K562 (cell line): ENCODE results near the gene DYSF. TPM values are rescaled to one million over a fixed set of nuclear protein-coding genes. Genes with fewer than 3 reads are reported as not detected.

Source experiments
- ATAC-seq: fragments of 200-7000 bp; cut with Tn5 transposase; 3 replicates; pipeline ENCODE4 v1.9.1; 2020; ENCODE audit warnings: moderate library complexity
- BruUV-seq: library from RNA; stranded (reverse); fragments of 400-500 nt; replicated peaks from 2 replicates; lab custom pipeline; 2021; lab: Mats Ljungman, UMichigan
- CTCF ChIA-PET: fragments of 300-600 bp; formaldehyde crosslinking; extraction: SDS; loops from one replicate; lab custom pipeline; 2021; ENCODE audit warnings: low intra/inter-chr PET ratio; lab: Yijun Ruan, JAX
- POLR2A ChIA-PET: fragments of 300-600, 350-650 bp; sonication (Branson Sonifier 250); formaldehyde crosslinking; extraction: SDS; loops from one replicate; lab custom pipeline; 2021; ENCODE audit warnings: antibody characterized with exemption, inconsistent platforms; lab: Yijun Ruan, JAX
- DNase-seq, 4 experiments: peaks; one replicate each; pipeline versions ENCODE4 v3.0.0 to v3.0.0-alpha.2; 2011 to 2018; ENCODE audit warnings: low spot score in 3 of 4, mixed read lengths in 3 of 4; ENCODE audit errors: extremely low read depth in 1 of 4
- FAIRE-seq: peaks from 2 replicates; lab custom pipeline; 2011; peaks lifted over from hg19 to GRCh38; lab: Jason Lieb, UNC
- H2AFZ ChIP-seq: 2 replicates; pipeline ENCODE4 v1.6.0; 2011; ENCODE audit warnings: low read depth, low read length, control low read depth, inconsistent platforms
- H3K27ac ChIP-seq: fragments of 200-600 bp; 3 replicates; pipeline ENCODE4 v1.8.0; 2011; ENCODE audit warnings: low read depth, mild to moderate bottlenecking, control low read depth, inconsistent platforms, low read length, moderate library complexity, mixed read lengths; ENCODE audit errors: extremely low read depth
- H3K27me3 ChIP-seq, 2 experiments: fragments of 300-600 bp in 1 of 2; 2 replicates in 1 of 2; 3 replicates in 1 of 2; pipeline versions ENCODE4 v1.6.0 to v1.8.0; 2011; ENCODE audit warnings: inconsistent platforms in 2 of 2, low read length in 2 of 2, mild to moderate bottlenecking in 1 of 2, mixed read lengths in 1 of 2, moderate library complexity in 1 of 2; ENCODE audit not compliant: control insufficient read depth in 2 of 2, insufficient read depth in 2 of 2
- H3K36me3 ChIP-seq: fragments of 300-600 bp; 3 replicates; pipeline ENCODE4 v1.8.0; 2011; ENCODE audit warnings: mild to moderate bottlenecking, low read length, inconsistent platforms; ENCODE audit not compliant: control insufficient read depth, insufficient read depth
- H3K4me1 ChIP-seq, 2 experiments: fragments of 200-600 bp in 1 of 2; replicated peaks in 1 of 2; 2 replicates in 1 of 2; 3 replicates in 1 of 2; pipeline versions ENCODE4 v1.5.1 to v1.8.0; 2011; ENCODE audit warnings: inconsistent platforms in 2 of 2, low read length in 2 of 2, mild to moderate bottlenecking in 1 of 2, mixed read lengths in 1 of 2, moderate library complexity in 1 of 2; ENCODE audit not compliant: control insufficient read depth in 2 of 2, insufficient read depth in 2 of 2
- H3K4me2 ChIP-seq: 2 replicates; pipeline ENCODE4 v1.6.1; 2011; ENCODE audit warnings: low read length, control low read depth, inconsistent platforms, mixed read lengths; ENCODE audit not compliant: insufficient read depth
- H3K4me3 ChIP-seq: fragments of 200-600 bp; sonication (generic), shearing (Covaris generic); 2 replicates; pipeline ENCODE4 v1.5.1; 2016; ENCODE audit warnings: control low read depth, inconsistent platforms
- H3K79me2 ChIP-seq: fragments of 200-600 bp; 3 replicates; pipeline ENCODE4 v1.8.0; 2011; ENCODE audit warnings: low read length, inconsistent platforms; ENCODE audit not compliant: control insufficient read depth, insufficient read depth
- H3K9ac ChIP-seq, 2 experiments: 2 replicates each; pipeline versions ENCODE4 v1.6.0 to v1.6.1; 2011; ENCODE audit warnings: low read depth in 2 of 2, low read length in 2 of 2, control low read depth in 1 of 2, inconsistent platforms in 1 of 2, mild to moderate bottlenecking in 1 of 2, mixed read lengths in 1 of 2; ENCODE audit not compliant: insufficient read depth in 1 of 2
- H3K9me1 ChIP-seq: one replicate; pipeline ENCODE4 v1.6.0; 2011; ENCODE audit warnings: inconsistent platforms, mild to moderate bottlenecking, low read length, moderate library complexity; ENCODE audit not compliant: control insufficient read depth, insufficient read depth
- H3K9me3 ChIP-seq: replicated peaks from 2 replicates; pipeline ENCODE4 v1.5.1; 2011; ENCODE audit warnings: low read depth, low read length, inconsistent platforms; ENCODE audit not compliant: control insufficient read depth, insufficient read depth
- H4K20me1 ChIP-seq: replicated peaks from 2 replicates; pipeline ENCODE4 v1.6.1; 2011; ENCODE audit warnings: low read length, inconsistent platforms, mixed read lengths; ENCODE audit not compliant: control insufficient read depth, insufficient read depth
- FOSL1 ChIP-seq: fragments of 200-800 bp; sonication (Bioruptor generic); conservative IDR thresholded peaks from 2 replicates; pipeline ENCODE4 v1.6.1; 2016; ENCODE audit warnings: missing genetic modification characterization, missing compliant biosample characterization
- FOXO4 ChIP-seq: fragments of 450-650 bp; formaldehyde crosslinking; IDR thresholded peaks from 2 replicates; pipeline ENCODE4 v1.4.0; 2020; ENCODE audit warnings: mild to moderate bottlenecking, moderate library complexity
- MEF2D ChIP-seq: conservative IDR thresholded peaks from 2 replicates; pipeline ENCODE4 v1.6.1; 2016; ENCODE audit warnings: low read depth, missing genetic modification characterization, missing compliant biosample characterization
- SMAD4 ChIP-seq: fragments of 250-450 bp; sonication (Bioruptor Pico); conservative IDR thresholded peaks from 2 replicates; pipeline ENCODE4 v1.8.0; 2021; ENCODE audit warnings: inconsistent platforms, mild to moderate bottlenecking, moderate library complexity
- VEZF1 ChIP-seq: fragments of 200-800 bp; sonication (Bioruptor generic); IDR thresholded peaks from 2 replicates; pipeline ENCODE4 v1.6.1; 2017; ENCODE audit warnings: missing genetic modification characterization, missing compliant biosample characterization
- ZNF253 ChIP-seq: fragments of 250-450 bp; sonication (Bioruptor Pico); conservative IDR thresholded peaks from 2 replicates; pipeline ENCODE4 v1.6.1; 2021; ENCODE audit warnings: mild to moderate bottlenecking
- ZNF445 ChIP-seq: fragments of 250-450 bp; sonication (Bioruptor Pico); IDR thresholded peaks from 2 replicates; pipeline ENCODE4 v1.4.0; 2020; ENCODE audit warnings: low read depth, mild to moderate bottlenecking, moderate library complexity
- WGBS: fragments of 100-300 bp; shearing (Covaris generic); methylation state at CpG from one replicate; pipeline ENCODE4 v1.1.6; 2016; ENCODE audit warnings: low coverage, mixed read lengths; ENCODE audit not compliant: insufficient coverage; ENCODE audit errors: missing lambda C conversion rate; 5-methylcytosine and 5-hydroxymethylcytosine counted together
- in situ Hi-C: fragments of 300-500 bp; cut with MboI; formaldehyde crosslinking; loops from 4 replicates; pipeline ENCODE4 v1.15.0; 2018; ENCODE audit warnings: inconsistent platforms, mixed read lengths
- intact Hi-C: fragments of 100-400 bp; cut with micrococcal nuclease; formaldehyde crosslinking; loops from 2 replicates; pipeline ENCODE4 v1.14.2; 2022
- polyA plus RNA-seq, 8 experiments: library from polyadenylated mRNA; depleted of rRNA in 4 of 8; stranded (reverse) in 5 of 8; unstranded in 3 of 8; fragments of >200 nt; fragmentation: Nextera tagmentation in 2 of 8; fragmentation: Illumina TruSeq in 1 of 8; extraction: Ambion mirVana in 2 of 8; extraction: Trizol in 1 of 8; gene quantifications; 2 replicates each; pipeline versions ENCODE4 v1.2.1 to v1.2.3, GENCODE V29; 2011 to 2014; ENCODE audit warnings: inconsistent platforms in 1 of 8, missing spikeins in 1 of 8
- total RNA-seq, 7 experiments: library from RNA; depleted of rRNA in 6 of 7; stranded (reverse); fragments of >200 nt in 6 of 7; fragmentation: Illumina TruSeq in 2 of 7; extraction: Trizol in 2 of 7; gene quantifications; 2 replicates each; pipeline versions ENCODE4 v1.2.1 to v1.2.3, GENCODE V29; 2011 to 2021; ENCODE audit warnings: low replicate concordance in 1 of 7
- TF ChIP-seq, protein P1 (sequence below): fragments of 200-800 bp; sonication (Bioruptor generic); IDR thresholded peaks from 2 replicates; pipeline ENCODE4 v1.6.1; 2017; ENCODE audit warnings: missing genetic modification characterization, missing compliant biosample characterization

Gene DYSF
- total and polyA plus RNA-seq, 9 of the 15 experiments (the other 6 are each of a cell fraction or from before 2014, with no cell fraction given), result 0.01 to 0.80 (median 0.29) TPM

DNA sequence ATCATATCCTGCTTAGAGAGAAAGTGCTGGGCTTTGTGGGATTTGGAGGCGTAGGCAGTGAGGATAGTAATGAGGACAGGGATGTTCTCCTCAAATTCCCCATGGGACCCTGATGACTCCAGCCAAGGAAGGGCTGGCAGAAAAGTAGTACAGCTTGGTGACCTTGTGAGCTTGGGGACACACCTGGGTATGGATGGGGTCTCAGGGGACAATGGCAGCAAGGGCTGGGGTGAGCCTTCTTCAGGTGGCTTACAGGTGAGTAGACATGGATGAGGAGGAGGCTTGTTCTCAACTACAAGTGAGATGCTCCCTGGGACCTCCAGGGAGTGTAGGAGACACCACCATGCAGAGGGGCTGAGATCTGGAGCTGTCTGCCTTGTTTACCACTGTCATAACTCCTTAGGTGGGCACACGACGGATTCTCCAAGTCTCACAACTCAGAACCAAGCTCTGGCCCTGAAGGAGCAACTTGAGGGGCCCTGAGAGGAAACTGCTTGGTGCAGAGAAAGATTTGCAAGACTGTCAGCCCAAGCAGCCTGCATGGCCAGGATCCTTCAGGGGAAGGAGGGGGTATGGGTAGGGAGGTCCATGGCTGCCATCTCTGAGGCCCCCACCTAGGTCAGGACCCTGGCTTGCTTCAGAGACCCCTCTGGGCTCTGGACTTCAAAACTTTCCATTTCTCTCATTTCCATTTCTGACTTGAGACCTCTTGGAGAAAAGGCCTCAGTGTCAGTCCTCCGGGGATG lies 262.8 kb downstream of the DYSF start (continued):
- TF ChIP-seq, protein P1, sequence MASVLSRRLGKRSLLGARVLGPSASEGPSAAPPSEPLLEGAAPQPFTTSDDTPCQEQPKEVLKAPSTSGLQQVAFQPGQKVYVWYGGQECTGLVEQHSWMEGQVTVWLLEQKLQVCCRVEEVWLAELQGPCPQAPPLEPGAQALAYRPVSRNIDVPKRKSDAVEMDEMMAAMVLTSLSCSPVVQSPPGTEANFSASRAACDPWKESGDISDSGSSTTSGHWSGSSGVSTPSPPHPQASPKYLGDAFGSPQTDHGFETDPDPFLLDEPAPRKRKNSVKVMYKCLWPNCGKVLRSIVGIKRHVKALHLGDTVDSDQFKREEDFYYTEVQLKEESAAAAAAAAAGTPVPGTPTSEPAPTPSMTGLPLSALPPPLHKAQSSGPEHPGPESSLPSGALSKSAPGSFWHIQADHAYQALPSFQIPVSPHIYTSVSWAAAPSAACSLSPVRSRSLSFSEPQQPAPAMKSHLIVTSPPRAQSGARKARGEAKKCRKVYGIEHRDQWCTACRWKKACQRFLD, result no peak
- TF ChIP-seq ZNF253, result no peak

DNA sequence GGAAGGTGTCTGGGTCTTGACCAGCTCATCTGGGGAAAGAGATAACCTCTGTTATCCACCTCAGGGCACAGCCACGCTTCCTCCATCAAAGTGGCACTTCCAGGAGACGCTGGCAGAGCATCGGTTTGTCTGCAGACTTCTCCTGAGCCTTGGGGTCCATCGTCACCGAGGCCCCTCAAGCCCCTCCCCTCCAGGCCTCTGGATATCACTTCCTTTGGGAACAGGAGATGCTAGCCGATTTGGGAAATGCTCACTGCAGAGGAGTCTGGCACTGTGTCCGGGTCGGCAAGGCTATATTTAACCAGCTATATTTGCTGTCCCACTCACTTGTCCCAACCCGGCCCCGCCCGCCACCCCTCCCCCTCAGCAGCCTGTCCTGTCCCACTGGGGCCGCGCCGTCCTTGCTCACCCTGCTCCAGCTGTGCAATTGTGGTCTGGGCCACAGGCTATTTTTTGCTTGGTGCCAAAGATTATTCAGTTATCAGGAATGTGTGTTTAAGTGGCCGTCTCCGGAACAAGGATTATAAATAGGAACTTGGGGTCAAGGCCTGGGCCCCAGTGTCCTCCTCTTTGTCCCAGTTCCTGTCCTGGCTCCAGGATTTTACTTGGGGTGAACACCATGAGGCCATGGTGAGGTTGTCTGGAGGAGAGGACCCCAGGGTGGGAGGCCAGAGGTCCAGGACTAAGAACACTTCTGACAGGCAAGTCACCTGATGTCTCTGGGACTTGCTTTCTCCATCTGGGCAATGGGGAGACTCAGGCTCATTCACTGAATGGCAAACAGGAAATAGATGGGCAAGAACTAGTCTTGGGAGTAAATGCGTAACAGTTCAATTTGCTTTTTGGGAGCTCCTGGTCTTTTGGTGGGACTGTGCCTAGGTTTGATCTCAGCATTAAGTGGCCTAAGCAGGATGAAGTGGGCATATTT lies 263.6 kb downstream of the DYSF start:
- ChIA-PET POLR2A (no interaction called here), CTCF (no interaction called here)
- ATAC-seq (no peak), DNase-seq (peak in 2 of 4 experiments; percentile 8 to 17), FAIRE-seq (no peak)
- Histone ChIP-seq H3K4me3 (no peak overlapping the region), H3K9ac (no peak overlapping the region), H3K27ac (no peak overlapping the region), H3K79me2 (no peaks in the 10 kb centered on the region), H3K36me3 (no peaks in the 10 kb centered on the region), H3K4me1 (peaks cover 0 to 3% of the 10 kb centered on the region in 2 experiments; a peak in 1 of 5 replicates), H3K27me3 (peaks cover 7 to 40% of the 10 kb centered on the region in 2 experiments; a peak in 4 of 5 replicates), H4K20me1 (no peaks in the 10 kb centered on the region), H3K9me3 (no peaks in the 10 kb centered on the region), H3K9me1 (no peaks in the 10 kb centered on the region), H2AFZ (no peak overlapping the region), H3K4me2 (no peak overlapping the region)
- 5% methylated on average over 15 of the region's 17 CpGs for WGBS
- TF ChIP-seq VEZF1 (CRISPR knock-in tag), result peak; percentile 34; the same call in 1 of the 2 replicates
- TF ChIP-seq FOSL1 (tag), result no peak
- TF ChIP-seq FOXO4 (CRISPR knock-in tag), result no peak
- 0 out of 2 replicates have a peak, but pooled peaks have one; percentile 31 for TF ChIP-seq SMAD4 (CRISPR knock-in tag)
- TF ChIP-seq ZNF445 (CRISPR knock-in tag), result no peak
- TF ChIP-seq MEF2D (tag), result peak; percentile 79
- no TSS peak for BruUV-seq
- in situ Hi-C loops (no loop called here), intact Hi-C loops (no loop called here)
